ENCODE results near the gene DMD.

The DMD gene

GRCh38 chrX:31200430-31200829, 2010.9 kb downstream of the DMD start:
- no peak for DNase-seq

GRCh38 chrX:31199840-31200114, 2011.6 kb downstream of the DMD start:
- no peak for DNase-seq

GRCh38 chrX:31199056-31199839, 2012.1 kb downstream of the DMD start:
- DNase-seq: no peak

- DNase-seq: no peak
Observed at GRCh38 chrX:31190221-31190975, 2021.0 kb downstream of the DMD start.

GRCh38 chrX:31186693-31187338, 2024.5 kb downstream of the DMD start:
- no peak for DNase-seq

GRCh38 chrX:31185884-31186283, 2025.5 kb downstream of the DMD start:
- no peak for DNase-seq

GRCh38 chrX:31181377-31182000, 2029.9 kb downstream of the DMD start:
- no peak for DNase-seq

GRCh38 chrX:31179203-31179602, 2032.1 kb downstream of the DMD start:
- DNase-seq: no peak

GRCh38 chrX:31178769-31179125, 2032.6 kb downstream of the DMD start:
- DNase-seq: no peak

GRCh38 chrX:31178064-31178768, 2033.1 kb downstream of the DMD start:
- DNase-seq: no peak

GRCh38 chrX:31170792-31171191, 2040.6 kb downstream of the DMD start:
- DNase-seq: no peak

- no peak for DNase-seq
Observed at GRCh38 chrX:31168551-31168950, 2042.8 kb downstream of the DMD start.

GRCh38 chrX:31166832-31167231, 2044.5 kb downstream of the DMD start:
- DNase-seq: no peak

- no peak for DNase-seq
Observed at GRCh38 chrX:31166416-31166815, 2044.9 kb downstream of the DMD start.

- DNase-seq: no peak
Observed at GRCh38 chrX:31165241-31166035, 2045.9 kb downstream of the DMD start.

GRCh38 chrX:31154946-31155345, 2056.4 kb downstream of the DMD start:
- DNase-seq: no peak

GRCh38 chrX:31153475-31154047, 2057.8 kb downstream of the DMD start:
- no peak for DNase-seq

- no peak for DNase-seq
Observed at GRCh38 chrX:31147175-31147574, 2064.2 kb downstream of the DMD start.

- DNase-seq: no peak
Observed at GRCh38 chrX:31139961-31140360, 2071.4 kb downstream of the DMD start.

- DNase-seq: no peak
Observed at GRCh38 chrX:31138124-31138523, 2073.2 kb downstream of the DMD start.

- no peak for DNase-seq
Observed at GRCh38 chrX:31136144-31136611, 2075.2 kb downstream of the DMD start.

GRCh38 chrX:31132821-31133241, 2078.5 kb downstream of the DMD start:
- DNase-seq: no peak

Measured in activated CD4-positive, alpha-beta T cell treated with anti-CD3 and anti-CD28 coated beads for 4 hours (primary cell).